SU-DHL-6 (cell line): ENCODE data around the gene SPRY1.

ENCODE experiments used
- H2AFZ ChIP-seq: fragments of 200-600 bp; sonication (generic); 2 replicates; pipeline ENCODE4 v1.6.1; 2014; ENCODE audit warnings: low read depth, mild to moderate bottlenecking, moderate library complexity, mixed read lengths, antibody characterized with exemption, low read length; ENCODE audit not compliant: severe bottlenecking
- H3F3A ChIP-seq: fragments of 200-600 bp; shearing (Covaris generic); 2 replicates; pipeline ENCODE4 v1.6.0; 2016; ENCODE audit warnings: antibody characterized with exemption, mild to moderate bottlenecking; ENCODE audit not compliant: insufficient read depth
- H3K27ac ChIP-seq: fragments of 200-600 bp; sonication (generic); 2 replicates; pipeline ENCODE4 v1.5.1; 2016; ENCODE audit warnings: low read depth, mild to moderate bottlenecking, low read length, moderate library complexity, mixed read lengths
- H3K27me3 ChIP-seq: fragments of 200-600 bp; sonication (generic), shearing (Covaris generic); 2 replicates; pipeline ENCODE4 v1.6.0; 2014; ENCODE audit warnings: mild to moderate bottlenecking, low read length
- H3K36me3 ChIP-seq: fragments of 200-600 bp; sonication (generic); 2 replicates; pipeline ENCODE4 v1.6.1; 2014; ENCODE audit warnings: mild to moderate bottlenecking, low read length, mixed read lengths
- H3K4me2 ChIP-seq: fragments of 300-600, 200-600 bp; shearing (Covaris generic), sonication (generic); 2 replicates; pipeline ENCODE4 v1.6.0; 2014; ENCODE audit warnings: low read length, low read depth, mild to moderate bottlenecking; ENCODE audit not compliant: poor library complexity, severe bottlenecking
- H3K4me3 ChIP-seq: fragments of 200-600 bp; sonication (generic); 2 replicates; pipeline ENCODE4 v1.5.1; 2014; ENCODE audit warnings: antibody characterized with exemption, low read length, mild to moderate bottlenecking, mixed read lengths; ENCODE audit not compliant: insufficient read depth, poor library complexity, severe bottlenecking
- H3K79me2 ChIP-seq: fragments of 200-600 bp; sonication (generic); 2 replicates; pipeline ENCODE4 v1.6.1; 2014; ENCODE audit warnings: mild to moderate bottlenecking, low read length, moderate library complexity; ENCODE audit not compliant: insufficient read depth
- H3K9ac ChIP-seq: fragments of 200-600 bp; sonication (generic); 2 replicates; pipeline ENCODE4 v1.7.0; 2014; ENCODE audit warnings: mild to moderate bottlenecking, low read length
- H3K9me2 ChIP-seq: fragments of 200-600 bp; sonication (generic); replicated peaks from 2 replicates; pipeline ENCODE4 v1.6.1; 2014; ENCODE audit warnings: low read length; ENCODE audit not compliant: insufficient read depth
- H3K9me3 ChIP-seq: fragments of 200-600 bp; sonication (generic); 2 replicates; pipeline ENCODE4 v1.6.1; 2014; ENCODE audit warnings: low read length, mixed read lengths; ENCODE audit not compliant: insufficient read depth
- H4K20me1 ChIP-seq: fragments of 200-600 bp; sonication (generic); 2 replicates; pipeline ENCODE4 v1.6.1; 2014; ENCODE audit warnings: low read depth, mild to moderate bottlenecking, antibody characterized with exemption, low read length, moderate library complexity, mixed read lengths
- EZH2phosphoT487 ChIP-seq: fragments of 200-600 bp; sonication (generic), shearing (Covaris generic); conservative IDR thresholded peaks from 2 replicates; pipeline ENCODE4 v1.6.1; 2018; ENCODE audit warnings: mild to moderate bottlenecking, antibody characterized with exemption, low read length, moderate library complexity, mixed read lengths
- TF ChIP-seq, protein P1 (sequence below): fragments of 200-600 bp; sonication (generic); IDR thresholded peaks from one replicate; pipeline ENCODE4 v1.5.1; 2017; ENCODE audit warnings: antibody characterized with exemption, mild to moderate bottlenecking, low read length, moderate library complexity; ENCODE audit not compliant: insufficient read depth, poor library complexity, severe bottlenecking

The SPRY1 gene

GRCh38 chr4:123349421-123350190 is 47.0 kb upstream of the SPRY1 start:
- H3K79me2 ChIP-seq: no peaks in the 10 kb centered on the region
- H2AFZ ChIP-seq: no peak overlapping the region
- no peak overlapping the region for H3K9ac ChIP-seq
- no peak overlapping the region for H3K4me3 ChIP-seq
- H4K20me1 ChIP-seq: no peaks in the 10 kb centered on the region
- no peak overlapping the region for H3K27ac ChIP-seq
- no peaks in the 10 kb centered on the region for H3K27me3 ChIP-seq
- no peaks in the 10 kb centered on the region for H3K9me2 ChIP-seq
- H3K36me3 ChIP-seq: no peaks in the 10 kb centered on the region
- TF ChIP-seq, protein P1, sequence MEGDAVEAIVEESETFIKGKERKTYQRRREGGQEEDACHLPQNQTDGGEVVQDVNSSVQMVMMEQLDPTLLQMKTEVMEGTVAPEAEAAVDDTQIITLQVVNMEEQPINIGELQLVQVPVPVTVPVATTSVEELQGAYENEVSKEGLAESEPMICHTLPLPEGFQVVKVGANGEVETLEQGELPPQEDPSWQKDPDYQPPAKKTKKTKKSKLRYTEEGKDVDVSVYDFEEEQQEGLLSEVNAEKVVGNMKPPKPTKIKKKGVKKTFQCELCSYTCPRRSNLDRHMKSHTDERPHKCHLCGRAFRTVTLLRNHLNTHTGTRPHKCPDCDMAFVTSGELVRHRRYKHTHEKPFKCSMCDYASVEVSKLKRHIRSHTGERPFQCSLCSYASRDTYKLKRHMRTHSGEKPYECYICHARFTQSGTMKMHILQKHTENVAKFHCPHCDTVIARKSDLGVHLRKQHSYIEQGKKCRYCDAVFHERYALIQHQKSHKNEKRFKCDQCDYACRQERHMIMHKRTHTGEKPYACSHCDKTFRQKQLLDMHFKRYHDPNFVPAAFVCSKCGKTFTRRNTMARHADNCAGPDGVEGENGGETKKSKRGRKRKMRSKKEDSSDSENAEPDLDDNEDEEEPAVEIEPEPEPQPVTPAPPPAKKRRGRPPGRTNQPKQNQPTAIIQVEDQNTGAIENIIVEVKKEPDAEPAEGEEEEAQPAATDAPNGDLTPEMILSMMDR: no peak
- TF ChIP-seq EZH2phosphoT487: no peak
- H3K4me2 ChIP-seq: no peak overlapping the region
- H3K9me3 ChIP-seq: no peaks in the 10 kb centered on the region
- H3F3A ChIP-seq: no peaks in the 10 kb centered on the region

GRCh38 chr4:123350191-123350544 is 46.4 kb upstream of the SPRY1 start:
- no peaks in the 10 kb centered on the region for H3K79me2 ChIP-seq
- no peak overlapping the region for H3K4me2 ChIP-seq
- H3K9me2 ChIP-seq: no peaks in the 10 kb centered on the region
- no peaks in the 10 kb centered on the region for H3K36me3 ChIP-seq
- no peaks in the 10 kb centered on the region for H3K9me3 ChIP-seq
- no peak overlapping the region for H3K4me3 ChIP-seq
- H4K20me1 ChIP-seq: no peaks in the 10 kb centered on the region
- H2AFZ ChIP-seq: no peak overlapping the region
- H3K9ac ChIP-seq: no peak overlapping the region
- no peaks in the 10 kb centered on the region for H3F3A ChIP-seq
- TF ChIP-seq, protein P1: no peak
- no peak for TF ChIP-seq EZH2phosphoT487
- H3K27ac ChIP-seq: no peak overlapping the region
- H3K27me3 ChIP-seq: no peaks in the 10 kb centered on the region

- H3K4me2 ChIP-seq: no peak overlapping the region
- TF ChIP-seq, protein P1: no peak
- TF ChIP-seq EZH2phosphoT487: no peak
- H4K20me1 ChIP-seq: no peaks in the 10 kb centered on the region
- no peaks in the 10 kb centered on the region for H3K36me3 ChIP-seq
- H3K27ac ChIP-seq: no peak overlapping the region
- H3K9ac ChIP-seq: no peak overlapping the region
- H3K27me3 ChIP-seq: no peaks in the 10 kb centered on the region
- H3K9me2 ChIP-seq: no peaks in the 10 kb centered on the region
- no peak overlapping the region for H2AFZ ChIP-seq
- no peaks in the 10 kb centered on the region for H3F3A ChIP-seq
- no peaks in the 10 kb centered on the region for H3K79me2 ChIP-seq
- H3K4me3 ChIP-seq: no peak overlapping the region
- H3K9me3 ChIP-seq: no peaks in the 10 kb centered on the region
Measured at GRCh38 chr4:123350726-123351125, 45.9 kb upstream of the SPRY1 start.
